ENCODE measurements around the gene RNF214.
"Not testable (repeated sequence)": the region's sequence is repeated elsewhere in the genome, so short reads cannot be mapped to it uniquely, and the experiment has no call there.

The RNF214 gene

DNA sequence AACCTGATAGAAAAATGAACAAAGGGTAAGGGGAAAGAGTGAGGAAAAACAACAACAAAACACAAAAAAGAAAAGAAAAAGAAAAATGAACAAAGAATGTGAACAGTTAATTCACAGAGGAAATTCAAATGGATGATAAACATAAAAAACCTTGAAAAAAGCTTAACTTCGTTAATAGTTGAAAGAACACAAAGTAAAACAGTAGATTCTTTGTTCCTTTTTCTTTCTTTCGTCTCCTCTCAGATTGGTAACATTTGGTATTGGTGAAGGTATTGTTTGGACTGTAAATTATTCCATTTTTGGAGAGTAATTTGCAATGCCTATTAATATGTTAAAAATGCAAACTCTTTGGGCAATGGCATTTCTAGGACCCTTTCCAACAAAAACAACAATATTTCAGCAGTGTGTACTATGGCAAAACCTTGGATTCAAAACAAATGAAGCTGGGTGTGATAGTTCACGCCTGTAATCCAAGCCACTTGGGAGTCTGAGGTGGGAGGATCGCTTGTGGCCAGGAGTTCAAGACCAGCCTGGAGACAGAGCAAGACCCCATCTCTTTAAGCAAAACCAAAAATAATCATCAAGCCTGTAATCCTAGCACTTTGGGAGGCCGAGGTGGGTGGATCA, 86.9 kb downstream of the RNF214 start:
- DNase-seq = no peak

GRCh38 chr11:117327255-117327566, 94.7 kb downstream of the RNF214 start:
- not testable (repeated sequence) for DNase-seq

- peak; percentile 91 to 93 for DNase-seq
Measured at GRCh38 chr11:117327567-117328374, 95.3 kb downstream of the RNF214 start, which contains the start of gene CEP164. Gene CEP164, plus strand, starts transcription at chr11:117327854. Its CDS starts 10,733 bp downstream, at chr11:117338587.

GRCh38 chr11:117328375-117329010, 96.0 kb downstream of the RNF214 start:
- no peak for DNase-seq

DNA sequence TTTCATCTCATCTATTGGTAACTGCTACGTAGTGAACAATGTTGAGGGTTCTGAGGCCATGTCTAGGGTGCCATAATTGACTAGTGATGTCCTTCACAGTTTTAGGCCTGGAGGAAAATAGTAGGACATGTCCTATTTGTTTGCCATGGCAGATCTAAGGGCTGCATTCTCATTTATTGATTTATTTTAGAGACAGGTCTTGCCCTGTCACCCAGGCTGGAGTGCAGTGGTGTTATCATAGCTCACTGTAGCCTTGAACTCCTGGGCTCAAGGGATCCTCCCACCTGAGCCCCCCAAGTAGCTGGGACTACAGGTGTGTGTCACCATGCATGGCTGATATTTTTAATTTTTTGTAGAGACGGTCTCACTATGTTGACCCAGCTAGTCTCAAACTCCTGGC, 100.4 kb downstream of the RNF214 start:
- no peak for DNase-seq

DNA sequence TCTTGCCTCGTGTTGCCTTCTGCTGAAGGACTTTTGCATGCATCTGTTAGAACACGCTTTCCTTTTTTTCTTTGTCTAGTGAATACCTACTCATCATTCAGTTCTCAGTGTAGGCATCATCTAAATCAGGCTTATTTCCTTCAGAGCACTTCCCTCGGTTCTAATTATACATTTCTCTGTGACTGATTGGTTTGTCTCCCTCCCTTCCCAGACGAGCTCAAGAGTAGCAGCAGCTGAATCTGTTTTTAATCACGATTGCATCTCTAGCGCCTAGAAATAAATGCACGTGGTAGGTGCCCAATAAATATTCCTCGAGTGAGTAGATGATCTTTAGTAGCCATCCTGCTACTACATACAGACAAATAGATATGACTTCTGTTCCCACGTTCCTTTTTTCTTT, 101.4 kb downstream of the RNF214 start:
- DNase-seq = no peak

DNA sequence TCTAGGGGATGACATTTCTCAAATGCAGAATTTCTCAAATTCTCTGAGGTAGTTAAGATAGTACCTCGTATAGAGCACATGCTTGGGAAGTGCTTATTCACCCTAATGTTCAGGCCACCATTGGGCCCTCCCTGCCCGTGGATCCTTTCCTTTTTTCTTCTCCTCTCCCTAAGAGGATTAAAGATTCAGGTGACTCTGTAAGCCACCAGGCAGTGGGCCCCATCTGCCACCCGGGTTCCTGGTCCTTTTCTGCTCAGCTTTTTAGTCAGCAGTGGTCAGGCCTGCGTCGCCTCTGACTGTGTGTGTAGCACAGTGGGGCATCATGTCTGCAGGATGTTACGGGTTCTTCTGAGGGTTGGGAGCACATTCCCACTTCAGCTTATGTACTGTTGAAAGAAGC, 102.4 kb downstream of the RNF214 start:
- DNase-seq = no peak

DNA sequence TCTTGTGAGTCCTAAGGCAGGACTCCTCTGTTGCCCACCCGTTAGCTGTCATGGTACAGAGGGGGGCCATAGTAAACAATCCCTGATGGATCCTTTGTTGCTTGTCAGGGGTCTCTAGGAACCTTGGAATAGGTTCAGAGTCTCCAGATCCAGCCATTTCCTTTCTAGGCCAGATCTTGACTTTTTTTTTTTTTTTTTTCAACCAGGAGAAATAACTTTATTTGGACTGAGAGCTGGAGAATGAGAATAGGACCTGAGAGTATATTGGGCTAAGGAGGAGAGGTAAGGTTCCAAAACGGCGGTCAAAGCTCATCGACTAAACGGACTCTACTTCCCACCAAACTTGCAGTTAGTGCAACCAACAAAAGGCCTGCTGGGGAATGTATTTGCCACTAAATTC, 102.9 kb downstream of the RNF214 start:
- DNase-seq = no peak

Data from NCI-H1930 (cell line).